Psoas muscle (tissue), 8 donors: ENCODE measurements around the gene LCLAT1. TPM values are rescaled to one million over a fixed set of nuclear protein-coding genes. Genes with fewer than 3 reads are reported as not detected.

Experiments
- ATAC-seq, 4 donors: fragments of 200-7000 bp; cut with Tn5 transposase; one replicate each; pipeline ENCODE4 v1.9.1; 2020; ENCODE audit warnings: moderate library complexity in 3 of 4, mild to moderate bottlenecking in 2 of 4
- DNase-seq, 2 donors: peaks; one replicate each; pipeline ENCODE4 v3.0.0-alpha.2; 2020
- H3K27ac ChIP-seq: fragments of 200-600 bp; one replicate; pipeline ENCODE4 v1.8.0; 2022
- H3K27me3 ChIP-seq, 3 donors: fragments of 200-600 bp in 1 of 3; one replicate each; pipeline versions ENCODE4 v1.6.1 to v1.8.0; 2013 to 2022; ENCODE audit warnings: low read length in 2 of 3, mild to moderate bottlenecking in 2 of 3, moderate library complexity in 1 of 3; ENCODE audit not compliant: insufficient read depth in 3 of 3
- H3K36me3 ChIP-seq, 2 donors: fragments of 200-600 bp in 1 of 2; one replicate each; pipeline versions ENCODE4 v1.6.1 to v1.8.0; 2013 to 2022; ENCODE audit warnings: low read depth in 1 of 2, mild to moderate bottlenecking in 1 of 2, moderate library complexity in 1 of 2; ENCODE audit not compliant: insufficient read depth in 1 of 2
- H3K4me1 ChIP-seq: fragments of 200-600 bp; one replicate; pipeline ENCODE4 v1.8.0; 2022
- H3K4me3 ChIP-seq: fragments of 200-600 bp; one replicate; pipeline ENCODE4 v1.8.0; 2022; ENCODE audit warnings: mild to moderate bottlenecking
- H3K9me3 ChIP-seq: fragments of 200-600 bp; one replicate; pipeline ENCODE4 v1.8.0; 2022
- WGBS, 3 donors: extraction: QIAGEN DNeasy Blood & Tissue Kit; methylation state at CpG; one replicate each; pipeline versions ENCODE4 v1.1.6 to v1.1.7; 2013; 5-methylcytosine and 5-hydroxymethylcytosine counted together
- intact Hi-C, 2 donors: fragments of 100-400 bp; cut with DNase I; formaldehyde crosslinking; loops; one replicate each; pipeline versions ENCODE4 v1.11.0 to v1.14.2; 2022
- polyA plus RNA-seq, 3 donors: library from polyadenylated mRNA; stranded (reverse); fragments of 200-250 nt; gene quantifications; one replicate each; pipeline ENCODE4 v1.2.3, GENCODE V29; 2013
- total RNA-seq, 4 donors: library from RNA; stranded (reverse); fragmentation: NEBNext Ultra II Directional in 2 of 4; extraction: Animal tissue kit (Norgen Biotek cat#: 25700) in 2 of 4; gene quantifications; one replicate each; pipeline versions ENCODE4 v1.2.1 to v1.2.4, GENCODE V29; 2021 to 2023
- TF ChIP-seq, protein P1 (sequence below): fragments of 200-600 bp; IDR thresholded peaks from one replicate; pipeline ENCODE4 v1.8.0; 2022; ENCODE audit warnings: antibody characterized with exemption
- donor health status: healthy with polysubstance abuse.
- donor health status: DM: no; HTN: no; CAD: no; lungs with moderate emphysema.
- donor health status: Bipolar disorder and iron deficiency.
- donor health status: healthy.
- donor health status: DM: yes; HTN: yes; CAD: no.
- donor health status: DM: no; HTN: no; CAD: no.
- donor health status: DM: no; HTN: no; CAD: no.
- donor health status: DM: yes; HTN: yes; CAD: no.

LCLAT1 gene
- total and polyA plus RNA-seq, 7 donors = 4.2 to 18.8 (median 6.0) TPM

DNA sequence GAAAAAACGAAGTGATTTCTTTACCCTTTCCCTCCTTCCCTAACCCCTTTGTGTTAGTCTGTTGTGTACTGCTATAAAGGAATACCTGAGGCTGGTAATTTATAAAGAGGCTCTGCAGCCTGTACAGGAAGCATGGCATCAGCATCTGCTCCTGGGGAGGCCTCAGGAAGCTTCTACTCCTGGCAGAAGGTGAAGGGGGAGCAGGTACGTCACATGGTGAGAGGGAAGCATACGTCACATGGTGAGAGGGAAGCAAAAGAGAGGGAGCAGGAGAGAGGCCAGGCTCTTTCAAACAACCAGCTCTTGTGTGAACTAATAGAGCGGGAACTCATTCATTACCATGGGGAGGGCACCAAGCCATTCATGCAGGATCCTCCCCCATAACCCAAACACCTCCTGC is 234.0 kb downstream of the LCLAT1 start:
- no peak for DNase-seq
- ATAC-seq = no peak
- no peaks in the 10 kb centered on the region for H3K9me3 ChIP-seq
- no peak overlapping the region for H3K4me3 ChIP-seq
- no peak overlapping the region for H3K27ac ChIP-seq
- intact Hi-C loops = no loop called here
- H3K4me1 ChIP-seq = no peaks in the 10 kb centered on the region
- no peaks in the 10 kb centered on the region for H3K27me3 ChIP-seq
- 93 to 95% (median 95%) methylated on average over 4 of the region's 4 CpGs for WGBS, 3 donors
- TF ChIP-seq, protein P1, sequence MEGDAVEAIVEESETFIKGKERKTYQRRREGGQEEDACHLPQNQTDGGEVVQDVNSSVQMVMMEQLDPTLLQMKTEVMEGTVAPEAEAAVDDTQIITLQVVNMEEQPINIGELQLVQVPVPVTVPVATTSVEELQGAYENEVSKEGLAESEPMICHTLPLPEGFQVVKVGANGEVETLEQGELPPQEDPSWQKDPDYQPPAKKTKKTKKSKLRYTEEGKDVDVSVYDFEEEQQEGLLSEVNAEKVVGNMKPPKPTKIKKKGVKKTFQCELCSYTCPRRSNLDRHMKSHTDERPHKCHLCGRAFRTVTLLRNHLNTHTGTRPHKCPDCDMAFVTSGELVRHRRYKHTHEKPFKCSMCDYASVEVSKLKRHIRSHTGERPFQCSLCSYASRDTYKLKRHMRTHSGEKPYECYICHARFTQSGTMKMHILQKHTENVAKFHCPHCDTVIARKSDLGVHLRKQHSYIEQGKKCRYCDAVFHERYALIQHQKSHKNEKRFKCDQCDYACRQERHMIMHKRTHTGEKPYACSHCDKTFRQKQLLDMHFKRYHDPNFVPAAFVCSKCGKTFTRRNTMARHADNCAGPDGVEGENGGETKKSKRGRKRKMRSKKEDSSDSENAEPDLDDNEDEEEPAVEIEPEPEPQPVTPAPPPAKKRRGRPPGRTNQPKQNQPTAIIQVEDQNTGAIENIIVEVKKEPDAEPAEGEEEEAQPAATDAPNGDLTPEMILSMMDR = no peak
- no peaks in the 10 kb centered on the region for H3K36me3 ChIP-seq

GRCh38 chr2:30683236-30683956 is 236.3 kb downstream of the LCLAT1 start:
- 94 to 97% (median 95%) methylated on average over 8 of the region's 8 CpGs for WGBS, 3 donors
- no peak overlapping the region for H3K4me3 ChIP-seq
- H3K36me3 ChIP-seq = no peaks in the 10 kb centered on the region
- peaks cover 3% of the 10 kb centered on the region for H3K4me1 ChIP-seq
- H3K27me3 ChIP-seq = no peaks in the 10 kb centered on the region
- no peak for DNase-seq
- intact Hi-C loops = no loop called here
- TF ChIP-seq, protein P1 = no peak
- no peak overlapping the region for H3K27ac ChIP-seq
- no peak for ATAC-seq
- no peaks in the 10 kb centered on the region for H3K9me3 ChIP-seq

DNA sequence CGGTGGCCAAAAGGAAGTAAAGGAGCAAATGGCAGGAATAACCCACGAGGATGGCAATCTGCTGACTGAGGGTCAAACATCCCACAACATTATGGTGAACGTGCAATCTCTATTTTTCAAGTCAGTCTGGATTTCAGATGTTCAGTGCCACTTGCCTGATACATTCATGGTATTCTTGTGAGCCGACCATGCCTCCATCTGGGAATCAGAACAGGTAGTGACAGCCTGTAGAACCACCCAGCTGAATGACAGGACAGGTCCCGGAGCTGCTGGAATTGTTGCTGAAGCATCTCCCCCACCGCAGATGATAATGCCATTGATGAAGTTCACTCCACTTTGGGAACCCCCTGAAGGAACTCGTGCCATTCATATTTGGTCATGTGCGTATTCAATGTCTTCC is 237.0 kb downstream of the LCLAT1 start:
- 82 to 86% (median 85%) methylated on average over 8 of the region's 8 CpGs for WGBS, 3 donors
- intact Hi-C loops = no loop called here
- ATAC-seq = no peak

GRCh38 chr2:30684516-30684915 is 237.5 kb downstream of the LCLAT1 start:
- no peak overlapping the region for H3K4me3 ChIP-seq
- WGBS, 3 donors = 63 to 68% (median 68%) methylated on average over 5 of the region's 5 CpGs
- intact Hi-C loops = no loop called here

More for the DNA sequence above, 237.0 kb downstream of the LCLAT1 start:
- Histone ChIP-seq H3K4me1 (peaks cover 8% of the 10 kb centered on the region), H3K27ac (no peak overlapping the region), H3K27me3 (no peaks in the 10 kb centered on the region), H3K9me3 (no peaks in the 10 kb centered on the region), H3K36me3 (no peaks in the 10 kb centered on the region), H3K4me3 (no peak overlapping the region)
- TF ChIP-seq, protein P1 = no peak
- DNase-seq = no peak

More at GRCh38 chr2:30684516-30684915, 237.5 kb downstream of the LCLAT1 start:
- ATAC-seq (no peak), DNase-seq (no peak)
- Histone ChIP-seq H3K27me3 (no peaks in the 10 kb centered on the region), H3K36me3 (no peaks in the 10 kb centered on the region), H3K27ac (no peak overlapping the region), H3K4me1 (peaks cover 13% of the 10 kb centered on the region), H3K9me3 (no peaks in the 10 kb centered on the region)
- TF ChIP-seq, protein P1 = no peak
